GM21576 (cell line): ENCODE results near the gene ANXA4.

Experiments
- ATAC-seq: cut with Tn5 transposase; IDR thresholded peaks from one replicate; pipeline ENCODE4 v1.9.1; 2021; ENCODE audit warnings: mild to moderate bottlenecking, moderate library complexity; ENCODE audit not compliant: unreplicated experiment

ANXA4 gene

GRCh38 chr2:69741575-69742321, at the start of gene ANXA4:
ANXA4 (plus strand) TSS chr2:69742134; CDS start chr2:69781566, 39,432 bp downstream.
- ATAC-seq = peak; percentile 76

GRCh38 chr2:69692424-69692823, 49.5 kb upstream of the ANXA4 start:
- no peak for ATAC-seq

- ATAC-seq = no peak
Observed at GRCh38 chr2:69693059-69693774, 48.7 kb upstream of the ANXA4 start.

GRCh38 chr2:69693775-69694450, 48.0 kb upstream of the ANXA4 start:
- ATAC-seq = no peak

- no peak for ATAC-seq
Observed at GRCh38 chr2:69694894-69695849, 46.8 kb upstream of the ANXA4 start.

GRCh38 chr2:69695850-69696216, 46.1 kb upstream of the ANXA4 start:
- no peak for ATAC-seq

GRCh38 chr2:69700381-69700780, 41.6 kb upstream of the ANXA4 start:
- ATAC-seq = no peak

- no peak for ATAC-seq
Observed at GRCh38 chr2:69701100-69701945, 40.6 kb upstream of the ANXA4 start.

GRCh38 chr2:69703189-69703588, 38.7 kb upstream of the ANXA4 start:
- ATAC-seq = no peak

- no peak for ATAC-seq
Observed at GRCh38 chr2:69704446-69704845, 37.5 kb upstream of the ANXA4 start.

- ATAC-seq = no peak
Observed at GRCh38 chr2:69709290-69709689, 32.6 kb upstream of the ANXA4 start.

- ATAC-seq = no peak
Observed at GRCh38 chr2:69711971-69712370, 30.0 kb upstream of the ANXA4 start.

GRCh38 chr2:69714024-69714423, 27.9 kb upstream of the ANXA4 start:
- no peak for ATAC-seq

- ATAC-seq = peak; percentile 81
Observed at GRCh38 chr2:69714539-69715220, 27.3 kb upstream of the ANXA4 start.

GRCh38 chr2:69715964-69716363, 26.0 kb upstream of the ANXA4 start:
- ATAC-seq = no peak

GRCh38 chr2:69716555-69717120, 25.3 kb upstream of the ANXA4 start:
- ATAC-seq = no peak

- no peak for ATAC-seq
Observed at GRCh38 chr2:69717186-69717585, 24.7 kb upstream of the ANXA4 start.

- no peak for ATAC-seq
Observed at GRCh38 chr2:69717861-69718273, 24.1 kb upstream of the ANXA4 start.
